ENCODE measurements around the gene PLOD2. TPM values are rescaled to one million over a fixed set of nuclear protein-coding genes. Genes with fewer than 3 reads are reported as not detected.

Gene PLOD2
- total and polyA plus RNA-seq, 2 donors (not counting 1 experiment from before 2014, with no cell fraction given), result not detected

DNA sequence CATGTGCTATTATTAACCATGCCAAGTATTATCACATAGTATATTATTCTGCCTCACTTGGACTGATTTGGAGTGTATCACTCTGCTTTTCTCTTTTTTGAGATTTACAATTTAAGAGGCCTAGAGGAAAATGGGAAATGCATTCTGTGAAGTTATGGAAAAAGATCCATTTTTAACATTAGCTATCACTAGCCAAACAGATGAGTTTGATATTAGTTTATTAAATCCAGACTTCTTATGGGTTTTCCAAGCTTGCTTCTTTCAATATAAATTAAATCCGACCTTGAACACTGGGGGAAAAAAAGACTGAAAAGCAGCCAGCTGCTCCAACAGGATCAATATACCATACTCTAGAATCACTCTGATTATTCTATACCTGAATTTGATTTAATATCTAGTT, 30.1 kb upstream of the PLOD2 start:
- no peak for ATAC-seq (ENCODE audit: low read depth)
- intact Hi-C loops (cut with micrococcal nuclease), result no loop called here

DNA sequence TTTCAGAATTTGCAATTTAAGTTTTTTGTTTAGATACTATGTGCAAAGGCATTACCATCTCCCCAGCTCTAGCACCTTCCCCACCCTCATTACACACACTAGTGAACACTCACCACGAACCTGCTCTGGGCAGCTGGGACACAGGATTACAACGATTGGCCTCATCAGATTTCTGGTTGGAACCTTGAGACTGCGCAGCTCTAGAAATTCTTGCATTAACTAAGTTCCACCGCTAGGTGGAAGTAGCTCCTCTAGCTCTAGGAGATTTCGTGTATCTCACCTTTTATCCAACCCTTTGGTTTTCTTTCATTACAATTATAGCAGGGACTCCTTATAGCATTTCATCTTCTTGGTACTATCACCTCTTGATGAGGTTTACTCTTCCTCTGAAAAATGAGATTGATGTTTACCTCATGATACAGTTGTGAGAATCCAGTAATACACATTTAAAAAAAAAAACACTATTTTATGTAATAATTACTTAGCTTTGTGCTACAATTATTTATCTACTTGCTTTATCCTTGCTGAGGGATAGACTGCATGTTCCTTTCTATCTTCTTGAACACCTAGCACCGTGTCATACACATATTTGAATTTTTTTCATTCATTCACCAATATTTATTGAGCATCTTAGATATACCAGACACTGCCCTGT, 28.7 kb upstream of the PLOD2 start:
- intact Hi-C loops (cut with micrococcal nuclease), result loop anchor here (1.0 kb wide), 1 partner anchor 388 kb away; no protein-coding TSS in a partner anchor
- Histone ChIP-seq H3K27ac (ENCODE audit: low read length in 2 of 2) (no peak overlapping the region), H3K4me1 (ENCODE audit: control insufficient read depth in 2 of 2, insufficient read depth in 2 of 2, low read length in 2 of 2) (no peaks in the 10 kb centered on the region), H3K9ac (ENCODE audit: low read length) (no peak overlapping the region), H3K79me2 (ENCODE audit: control insufficient read depth, insufficient read depth, low read length) (no peaks in the 10 kb centered on the region), H3K9me3 (ENCODE audit: control extremely low read depth in 1 of 3, control insufficient read depth in 2 of 3, insufficient read depth in 1 of 3, low read length in 2 of 3) (no peaks in the 10 kb centered on the region), H4K20me1 (ENCODE audit: control insufficient read depth, insufficient read depth, low read length, poor library complexity, severe bottlenecking) (no peaks in the 10 kb centered on the region), H3K4me2 (replicated peaks; ENCODE audit: low read depth, low read length, poor library complexity, severe bottlenecking) (no peak overlapping the region), H3K27me3 (replicated peaks in 1 of 4; ENCODE audit: control extremely low read depth in 1 of 4, control insufficient read depth in 3 of 4, insufficient read depth in 4 of 4, low read length in 3 of 4) (peaks cover 0 to 4% (median 0%) of the 10 kb centered on the region in 4 experiments), H3K36me3 (replicated peaks in 1 of 2; ENCODE audit: control extremely low read depth in 1 of 2, control insufficient read depth in 1 of 2, extremely low read depth in 1 of 2, insufficient read depth in 2 of 2, low read length in 1 of 2) (no peaks in the 10 kb centered on the region), H3K4me3 (ENCODE audit: control extremely low read depth in 1 of 5, extremely low read depth in 1 of 5, insufficient read depth in 1 of 5, low read depth in 2 of 5, low read length in 4 of 5) (no peak overlapping the region), H2AFZ (ENCODE audit: insufficient read depth, low read depth, low read length, poor library complexity, severe bottlenecking) (peak overlapping the region; percentile 18)
- Mint-ChIP-seq H3K9me3 (ENCODE audit: insufficient read depth) (no peaks in the 10 kb centered on the region), H3K27me3 (peaks cover 4% of the 10 kb centered on the region), H3K4me3 (no peak overlapping the region), H3K27ac (no peak overlapping the region), H3K4me1 (no peaks in the 10 kb centered on the region)
- peak; percentile 47 for ATAC-seq (ENCODE audit: low read depth)
- TF ChIP-seq EZH2 (IDR thresholded peaks at IDR 0.05; ENCODE audit: borderline replicate concordance, insufficient read depth, low read depth, low read length, poor library complexity, severe bottlenecking), result no peak
- TF ChIP-seq, protein P1, sequence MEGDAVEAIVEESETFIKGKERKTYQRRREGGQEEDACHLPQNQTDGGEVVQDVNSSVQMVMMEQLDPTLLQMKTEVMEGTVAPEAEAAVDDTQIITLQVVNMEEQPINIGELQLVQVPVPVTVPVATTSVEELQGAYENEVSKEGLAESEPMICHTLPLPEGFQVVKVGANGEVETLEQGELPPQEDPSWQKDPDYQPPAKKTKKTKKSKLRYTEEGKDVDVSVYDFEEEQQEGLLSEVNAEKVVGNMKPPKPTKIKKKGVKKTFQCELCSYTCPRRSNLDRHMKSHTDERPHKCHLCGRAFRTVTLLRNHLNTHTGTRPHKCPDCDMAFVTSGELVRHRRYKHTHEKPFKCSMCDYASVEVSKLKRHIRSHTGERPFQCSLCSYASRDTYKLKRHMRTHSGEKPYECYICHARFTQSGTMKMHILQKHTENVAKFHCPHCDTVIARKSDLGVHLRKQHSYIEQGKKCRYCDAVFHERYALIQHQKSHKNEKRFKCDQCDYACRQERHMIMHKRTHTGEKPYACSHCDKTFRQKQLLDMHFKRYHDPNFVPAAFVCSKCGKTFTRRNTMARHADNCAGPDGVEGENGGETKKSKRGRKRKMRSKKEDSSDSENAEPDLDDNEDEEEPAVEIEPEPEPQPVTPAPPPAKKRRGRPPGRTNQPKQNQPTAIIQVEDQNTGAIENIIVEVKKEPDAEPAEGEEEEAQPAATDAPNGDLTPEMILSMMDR (IDR thresholded peaks at IDR 0.05), result peak; percentile 84
- 6% methylated on average over 4 of the region's 6 CpGs for WGBS (ENCODE audit: insufficient coverage)
- DNase-seq, result peak; percentile 46
- POLR2A ChIA-PET, result no interaction called here
- CTCF ChIA-PET, result interaction anchor here (0.6 to 4.8 kb wide), 23 partner anchors 9 to 414 kb away, joined by 3 to 70 read pairs (median 4); partner anchors contain the start of gene PLSCR1

More for the DNA sequence above, 30.1 kb upstream of the PLOD2 start:
- H3K9ac ChIP-seq (ENCODE audit: low read length), result no peak overlapping the region
- WGBS (ENCODE audit: insufficient coverage), result no CpG with 5 or more reads among the region's 1 CpG
- no peak overlapping the region for H3K27ac ChIP-seq (ENCODE audit: low read length in 2 of 2)
- no peak for TF ChIP-seq EZH2 (IDR thresholded peaks at IDR 0.05; ENCODE audit: borderline replicate concordance, insufficient read depth, low read depth, low read length, poor library complexity, severe bottlenecking)
- TF ChIP-seq, protein P1 (IDR thresholded peaks at IDR 0.05), result no peak
- no peaks in the 10 kb centered on the region for H3K9me3 Mint-ChIP-seq (ENCODE audit: insufficient read depth)
- H3K4me3 Mint-ChIP-seq, result no peak overlapping the region
- H3K9me3 ChIP-seq (ENCODE audit: control extremely low read depth in 1 of 3, control insufficient read depth in 2 of 3, insufficient read depth in 1 of 3, low read length in 2 of 3), result no peaks in the 10 kb centered on the region
- CTCF ChIA-PET, result interaction anchor here (0.7 to 4.8 kb wide), 5 partner anchors 13 to 392 kb away, joined by 3 to 70 read pairs (median 7); no protein-coding TSS in a partner anchor
- DNase-seq, result no peak
- POLR2A ChIA-PET, result no interaction called here
- H3K4me1 ChIP-seq (ENCODE audit: control insufficient read depth in 2 of 2, insufficient read depth in 2 of 2, low read length in 2 of 2), result no peaks in the 10 kb centered on the region
- no peaks in the 10 kb centered on the region for H3K36me3 ChIP-seq (replicated peaks in 1 of 2; ENCODE audit: control extremely low read depth in 1 of 2, control insufficient read depth in 1 of 2, extremely low read depth in 1 of 2, insufficient read depth in 2 of 2, low read length in 1 of 2)
- H2AFZ ChIP-seq (ENCODE audit: insufficient read depth, low read depth, low read length, poor library complexity, severe bottlenecking), result no peak overlapping the region
- no peak overlapping the region for H3K4me3 ChIP-seq (ENCODE audit: control extremely low read depth in 1 of 5, extremely low read depth in 1 of 5, insufficient read depth in 1 of 5, low read depth in 2 of 5, low read length in 4 of 5)
- peaks cover 4% of the 10 kb centered on the region for H3K27me3 Mint-ChIP-seq
- H3K4me1 Mint-ChIP-seq, result no peaks in the 10 kb centered on the region
- no peak overlapping the region for H3K4me2 ChIP-seq (replicated peaks; ENCODE audit: low read depth, low read length, poor library complexity, severe bottlenecking)
- no peaks in the 10 kb centered on the region for H3K79me2 ChIP-seq (ENCODE audit: control insufficient read depth, insufficient read depth, low read length)
- peaks cover 0 to 4% (median 0%) of the 10 kb centered on the region in 4 experiments for H3K27me3 ChIP-seq (replicated peaks in 1 of 4; ENCODE audit: control extremely low read depth in 1 of 4, control insufficient read depth in 3 of 4, insufficient read depth in 4 of 4, low read length in 3 of 4)
- H4K20me1 ChIP-seq (ENCODE audit: control insufficient read depth, insufficient read depth, low read length, poor library complexity, severe bottlenecking), result no peaks in the 10 kb centered on the region
- H3K27ac Mint-ChIP-seq, result no peak overlapping the region
